GM19467 (cell line): ENCODE results near the gene SLITRK2.

Experiments used
- ATAC-seq: cut with Tn5 transposase; IDR thresholded peaks from one replicate; pipeline ENCODE4 v1.9.1; 2021; ENCODE audit warnings: mild to moderate bottlenecking, moderate library complexity; ENCODE audit not compliant: unreplicated experiment

The SLITRK2 gene

GRCh38 chrX:145848857-145849256, 31.2 kb downstream of the SLITRK2 start:
- ATAC-seq: no peak

- ATAC-seq: no peak
Observed at GRCh38 chrX:145853181-145853580, 35.6 kb downstream of the SLITRK2 start.

- ATAC-seq: no peak
Observed at GRCh38 chrX:145856181-145856580, 38.6 kb downstream of the SLITRK2 start.

- ATAC-seq: no peak
Observed at GRCh38 chrX:145861818-145862217, 44.2 kb downstream of the SLITRK2 start.

GRCh38 chrX:145865082-145865481, 47.5 kb downstream of the SLITRK2 start:
- no peak for ATAC-seq
